AG04449 (cell line): ENCODE results near the gene PTPRO.
A peak's percentile ranks its signal among the peaks of the same experiment; 100 is the strongest.

Experiments
- CTCF ChIA-PET: fragments of 350-600 bp; formaldehyde crosslinking; extraction: SDS; loops from one replicate; lab custom pipeline; 2021; ENCODE audit warnings: antibody characterized with exemption; lab: Yijun Ruan, JAX
- POLR2A ChIA-PET: fragments of 400-600, 350-600 bp; formaldehyde crosslinking; extraction: SDS; loops from one replicate; lab custom pipeline; 2020; ENCODE audit warnings: antibody characterized with exemption, inconsistent platforms; lab: Yijun Ruan, JAX
- DNase-seq: peaks from one replicate; pipeline ENCODE4 v3.0.0-alpha.2; 2010; ENCODE audit warnings: low read depth, low spot score
- H3K4me3 ChIP-seq: 2 replicates; pipeline ENCODE4 v1.5.1; 2011; ENCODE audit warnings: low read depth, mild to moderate bottlenecking, control low read depth, low read length
- TF ChIP-seq, protein P1 (sequence below): IDR thresholded peaks from one replicate; pipeline ENCODE4 v1.5.1; 2011; ENCODE audit warnings: mild to moderate bottlenecking, moderate library complexity, low read length, control low read depth, inconsistent platforms; ENCODE audit not compliant: insufficient read depth; ENCODE audit errors: missing control alignments

Gene PTPRO

GRCh38 chr12:15389561-15389960 is 67.3 kb downstream of the PTPRO start:
- ChIA-PET POLR2A (no interaction called here), CTCF (no interaction called here)
- TF ChIP-seq, protein P1, sequence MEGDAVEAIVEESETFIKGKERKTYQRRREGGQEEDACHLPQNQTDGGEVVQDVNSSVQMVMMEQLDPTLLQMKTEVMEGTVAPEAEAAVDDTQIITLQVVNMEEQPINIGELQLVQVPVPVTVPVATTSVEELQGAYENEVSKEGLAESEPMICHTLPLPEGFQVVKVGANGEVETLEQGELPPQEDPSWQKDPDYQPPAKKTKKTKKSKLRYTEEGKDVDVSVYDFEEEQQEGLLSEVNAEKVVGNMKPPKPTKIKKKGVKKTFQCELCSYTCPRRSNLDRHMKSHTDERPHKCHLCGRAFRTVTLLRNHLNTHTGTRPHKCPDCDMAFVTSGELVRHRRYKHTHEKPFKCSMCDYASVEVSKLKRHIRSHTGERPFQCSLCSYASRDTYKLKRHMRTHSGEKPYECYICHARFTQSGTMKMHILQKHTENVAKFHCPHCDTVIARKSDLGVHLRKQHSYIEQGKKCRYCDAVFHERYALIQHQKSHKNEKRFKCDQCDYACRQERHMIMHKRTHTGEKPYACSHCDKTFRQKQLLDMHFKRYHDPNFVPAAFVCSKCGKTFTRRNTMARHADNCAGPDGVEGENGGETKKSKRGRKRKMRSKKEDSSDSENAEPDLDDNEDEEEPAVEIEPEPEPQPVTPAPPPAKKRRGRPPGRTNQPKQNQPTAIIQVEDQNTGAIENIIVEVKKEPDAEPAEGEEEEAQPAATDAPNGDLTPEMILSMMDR: no peak
- DNase-seq: no peak
- H3K4me3 ChIP-seq: no peak overlapping the region

GRCh38 chr12:15393037-15393436 is 70.7 kb downstream of the PTPRO start:
- no peak overlapping the region for H3K4me3 ChIP-seq
- no peak for DNase-seq
- POLR2A ChIA-PET: no interaction called here
- CTCF ChIA-PET: no interaction called here
- TF ChIP-seq, protein P1: no peak

- no peak for DNase-seq
- TF ChIP-seq, protein P1: no peak
- no peak overlapping the region for H3K4me3 ChIP-seq
- POLR2A ChIA-PET: no interaction called here
- CTCF ChIA-PET: no interaction called here
Observed at GRCh38 chr12:15393995-15394394, 71.7 kb downstream of the PTPRO start.

DNA sequence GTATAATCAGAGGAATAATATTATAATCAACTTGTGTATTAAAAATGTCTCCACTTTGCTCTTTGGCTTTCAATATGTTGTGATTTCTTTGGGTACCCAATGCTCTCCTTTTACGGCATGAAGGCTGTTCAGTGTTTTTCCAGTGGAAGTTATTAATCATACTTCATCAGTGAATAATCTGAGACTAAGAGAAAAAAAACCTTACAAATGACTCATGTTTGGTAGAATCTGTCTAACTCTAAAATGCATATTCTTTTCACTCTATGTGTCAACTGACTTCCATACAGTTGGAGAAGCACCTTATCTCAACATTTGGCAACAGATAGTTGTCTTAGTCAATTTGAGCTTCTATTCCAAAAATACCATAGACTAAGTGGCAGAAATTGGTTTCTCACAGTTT is 82.2 kb downstream of the PTPRO start:
- ChIA-PET CTCF (no interaction called here), POLR2A (no interaction called here)
- no peak overlapping the region for H3K4me3 ChIP-seq
- DNase-seq: peak; percentile 21
- TF ChIP-seq, protein P1: no peak

- H3K4me3 ChIP-seq: no peak overlapping the region
- ChIA-PET CTCF (no interaction called here), POLR2A (no interaction called here)
- TF ChIP-seq, protein P1: no peak
- no peak for DNase-seq
Observed at GRCh38 chr12:15405606-15406005, 83.3 kb downstream of the PTPRO start.

DNA sequence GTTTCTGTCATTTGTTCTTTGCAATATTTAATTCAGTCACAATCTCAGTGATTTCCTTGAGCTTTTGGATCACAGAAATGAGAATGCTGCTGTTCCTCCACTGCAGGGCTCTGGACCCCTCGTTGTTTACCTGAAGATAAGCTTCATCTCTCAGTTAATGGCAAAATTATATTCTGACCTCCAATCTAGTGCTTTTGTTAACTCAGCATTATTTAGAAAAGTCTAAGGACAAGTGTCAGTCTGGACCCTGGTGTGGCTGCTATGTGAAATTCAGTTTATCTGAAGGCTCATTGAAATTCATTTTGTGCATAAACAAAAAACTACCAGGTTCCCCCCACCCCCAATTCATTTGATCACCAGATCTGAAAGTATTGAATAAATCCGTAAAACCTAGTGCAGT is 84.7 kb downstream of the PTPRO start:
- DNase-seq: no peak
- POLR2A ChIA-PET: no interaction called here
- H3K4me3 ChIP-seq: no peak overlapping the region
- TF ChIP-seq, protein P1: no peak
- CTCF ChIA-PET: no interaction called here
